Vagina (tissue), 2 donors: Measurements from ENCODE around the gene UGT1A6. TPM values are rescaled to one million over a fixed set of nuclear protein-coding genes. Genes with fewer than 3 reads are reported as not detected.
"Not testable (repeated sequence)": the region's sequence is repeated elsewhere in the genome, so short reads cannot be mapped to it uniquely, and the experiment has no call there.

Experiments used
- DNase-seq, 2 donors: peaks; one replicate each; pipeline ENCODE4 v3.0.0-alpha.2; 2017; ENCODE audit errors: extremely low spot score in 2 of 2
- H3K27ac ChIP-seq: fragments of 200-600 bp; sonication (generic); one replicate; pipeline ENCODE4 v1.5.1; 2019
- H3K27me3 ChIP-seq: fragments of 200-600 bp; sonication (generic); one replicate; pipeline ENCODE4 v1.5.1; 2019
- H3K36me3 ChIP-seq, 2 donors: fragments of 200-600 bp; sonication (generic); one replicate each; pipeline ENCODE4 v1.5.1; 2017 to 2019
- H3K4me1 ChIP-seq: fragments of 200-600 bp; sonication (generic); one replicate; pipeline ENCODE4 v1.5.1; 2019
- H3K4me3 ChIP-seq, 2 donors: fragments of 200-600 bp; sonication (generic); 1 replicate in 1 of 2; 2 replicates in 1 of 2; pipeline ENCODE4 v1.5.1; 2016 to 2019
- H3K9me3 ChIP-seq: fragments of 200-600 bp; sonication (generic); one replicate; pipeline ENCODE4 v1.5.1; 2019
- POLR2A ChIP-seq, 2 donors: fragments of 450-650 bp; IDR thresholded peaks; one replicate each; pipeline ENCODE4 v1.6.1; 2017; ENCODE audit warnings: antibody characterized with exemption in 2 of 2, mild to moderate bottlenecking in 2 of 2, moderate library complexity in 2 of 2
- POLR2AphosphoS5 ChIP-seq, 2 donors: sonication (generic); formaldehyde crosslinking; IDR thresholded peaks; one replicate each; pipeline ENCODE4 v1.9.0; 2017; ENCODE audit warnings: antibody characterized with exemption in 2 of 2, mild to moderate bottlenecking in 2 of 2, low read depth in 1 of 2; ENCODE audit not compliant: insufficient read depth in 1 of 2
- intact Hi-C: fragments of 100-400 bp; cut with DNase I; formaldehyde crosslinking; loops from one replicate; pipeline ENCODE4 v1.15.1; 2023
- total RNA-seq: library from RNA; depleted of rRNA; stranded (reverse); fragments of >200 nt; gene quantifications from one replicate; pipeline ENCODE4 v1.2.3, GENCODE V29; 2016
- TF ChIP-seq, protein P1 (sequence below), 3 experiments: fragments of 450-650 bp in 2 of 3; fragments of 200-600 bp in 1 of 3; sonication (generic) in 1 of 3; IDR thresholded peaks; one replicate each; pipeline ENCODE4 v1.5.1; 2017 to 2019; ENCODE audit warnings: antibody characterized with exemption in 3 of 3, mild to moderate bottlenecking in 2 of 3, moderate library complexity in 2 of 3

UGT1A6 gene
- total RNA-seq, 1 donor from 2014 or later = 14.0 TPM

GRCh38 chr2:233714121-233714520, 21.4 kb downstream of the UGT1A6 start:
- TF ChIP-seq, protein P1, sequence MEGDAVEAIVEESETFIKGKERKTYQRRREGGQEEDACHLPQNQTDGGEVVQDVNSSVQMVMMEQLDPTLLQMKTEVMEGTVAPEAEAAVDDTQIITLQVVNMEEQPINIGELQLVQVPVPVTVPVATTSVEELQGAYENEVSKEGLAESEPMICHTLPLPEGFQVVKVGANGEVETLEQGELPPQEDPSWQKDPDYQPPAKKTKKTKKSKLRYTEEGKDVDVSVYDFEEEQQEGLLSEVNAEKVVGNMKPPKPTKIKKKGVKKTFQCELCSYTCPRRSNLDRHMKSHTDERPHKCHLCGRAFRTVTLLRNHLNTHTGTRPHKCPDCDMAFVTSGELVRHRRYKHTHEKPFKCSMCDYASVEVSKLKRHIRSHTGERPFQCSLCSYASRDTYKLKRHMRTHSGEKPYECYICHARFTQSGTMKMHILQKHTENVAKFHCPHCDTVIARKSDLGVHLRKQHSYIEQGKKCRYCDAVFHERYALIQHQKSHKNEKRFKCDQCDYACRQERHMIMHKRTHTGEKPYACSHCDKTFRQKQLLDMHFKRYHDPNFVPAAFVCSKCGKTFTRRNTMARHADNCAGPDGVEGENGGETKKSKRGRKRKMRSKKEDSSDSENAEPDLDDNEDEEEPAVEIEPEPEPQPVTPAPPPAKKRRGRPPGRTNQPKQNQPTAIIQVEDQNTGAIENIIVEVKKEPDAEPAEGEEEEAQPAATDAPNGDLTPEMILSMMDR (IDR thresholded peaks at IDR 0.05) = no peak
- TF ChIP-seq POLR2AphosphoS5 (IDR thresholded peaks at IDR 0.05; ENCODE audit: insufficient read depth in 1 of 2, low read depth in 1 of 2) = no peak
- no peak for TF ChIP-seq POLR2A (IDR thresholded peaks at IDR 0.05)
- intact Hi-C loops = no loop called here

GRCh38 chr2:233718552-233718951, 25.9 kb downstream of the UGT1A6 start, which contains the start of gene UGT1A4:
Gene UGT1A4, plus strand, starts transcription at chr2:233718736. Its CDS starts 85 bp downstream, at chr2:233718821.
- intact Hi-C loops = no loop called here
- Histone ChIP-seq H3K9me3 (no peaks in the 10 kb centered on the region), H3K27ac (no peak within 1 kb of the TSS), H3K4me3 (no peak within 1 kb of the TSS), H3K4me1 (no peaks in the 10 kb centered on the region), H3K36me3 (no peaks in the 10 kb centered on the region), H3K27me3 (no peaks in the 10 kb centered on the region)
- TF ChIP-seq, protein P1 (IDR thresholded peaks at IDR 0.05) = no peak
- TF ChIP-seq POLR2AphosphoS5 (IDR thresholded peaks at IDR 0.05; ENCODE audit: insufficient read depth in 1 of 2, low read depth in 1 of 2) (no peak), POLR2A (IDR thresholded peaks at IDR 0.05) (no peak)
- no peak for DNase-seq

More at GRCh38 chr2:233714121-233714520, 21.4 kb downstream of the UGT1A6 start:
- H3K27ac ChIP-seq = no peak overlapping the region
- no peaks in the 10 kb centered on the region for H3K36me3 ChIP-seq
- H3K4me3 ChIP-seq = no peak overlapping the region
- no peaks in the 10 kb centered on the region for H3K9me3 ChIP-seq
- H3K27me3 ChIP-seq = no peaks in the 10 kb centered on the region
- DNase-seq = no peak
- no peaks in the 10 kb centered on the region for H3K4me1 ChIP-seq

GRCh38 chr2:233728723-233729301, 36.1 kb downstream of the UGT1A6 start, which contains the start of gene UGT1A3:
Gene UGT1A3, plus strand, starts transcription at chr2:233729042. Its CDS starts 85 bp downstream, at chr2:233729127.
- H3K4me1 ChIP-seq = no peaks in the 10 kb centered on the region
- intact Hi-C loops = no loop called here
- TF ChIP-seq POLR2A (IDR thresholded peaks at IDR 0.05) = no peak
- TF ChIP-seq POLR2AphosphoS5 (IDR thresholded peaks at IDR 0.05; ENCODE audit: insufficient read depth in 1 of 2, low read depth in 1 of 2) = no peak
- TF ChIP-seq, protein P1 (IDR thresholded peaks at IDR 0.05) = no peak
- no peak within 1 kb of the TSS for H3K27ac ChIP-seq
- no peaks in the 10 kb centered on the region for H3K27me3 ChIP-seq
- DNase-seq = no peak
- H3K4me3 ChIP-seq = no peak within 1 kb of the TSS
- no peaks in the 10 kb centered on the region for H3K36me3 ChIP-seq
- H3K9me3 ChIP-seq = no peaks in the 10 kb centered on the region

- H3K27ac ChIP-seq, H3K36me3 ChIP-seq, DNase-seq, H3K27me3 ChIP-seq, H3K4me3 ChIP-seq, H3K9me3 ChIP-seq, intact Hi-C loops, H3K4me1 ChIP-seq: not testable (repeated sequence)
Observed at GRCh38 chr2:233736868-233737653, 44.4 kb downstream of the UGT1A6 start.

DNA sequence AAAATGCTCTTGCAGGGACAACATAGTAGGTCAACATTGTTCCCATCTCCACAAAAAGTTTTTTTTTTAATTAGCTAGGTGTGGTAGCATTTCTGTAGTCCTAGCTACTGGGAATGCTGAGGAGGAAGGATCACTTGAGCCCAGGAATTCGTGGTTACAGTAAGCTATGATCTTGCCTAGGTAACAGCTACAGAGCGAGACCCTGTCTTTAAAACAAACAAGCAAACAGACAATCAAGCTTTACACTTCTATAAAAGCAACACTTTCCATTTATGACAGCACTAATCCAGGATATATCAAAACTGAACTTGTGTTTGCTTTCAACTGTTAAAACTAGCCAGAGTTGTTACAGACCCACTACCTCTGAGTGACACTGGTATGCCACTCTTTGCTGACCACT, 48.2 kb downstream of the UGT1A6 start:
- H3K4me1 ChIP-seq = no peaks in the 10 kb centered on the region
- no peaks in the 10 kb centered on the region for H3K27me3 ChIP-seq
- no peak for DNase-seq
- TF ChIP-seq, protein P1 (IDR thresholded peaks at IDR 0.05) = no peak
- no peak for TF ChIP-seq POLR2A (IDR thresholded peaks at IDR 0.05)
- no peak for TF ChIP-seq POLR2AphosphoS5 (IDR thresholded peaks at IDR 0.05; ENCODE audit: insufficient read depth in 1 of 2, low read depth in 1 of 2)
- H3K9me3 ChIP-seq = no peaks in the 10 kb centered on the region
- H3K27ac ChIP-seq = no peak overlapping the region
- intact Hi-C loops = no loop called here
- H3K4me3 ChIP-seq = no peak overlapping the region
- no peaks in the 10 kb centered on the region for H3K36me3 ChIP-seq
